Vagina (tissue), 2 donors: ENCODE data around the gene ACTA2.

Source experiments
- CTCF ChIP-seq, 3 experiments: fragments of 450-650 bp in 2 of 3; fragments of 200-600 bp in 1 of 3; sonication (generic) in 1 of 3; IDR thresholded peaks; one replicate each; pipeline ENCODE4 v1.5.1; 2017 to 2019; ENCODE audit warnings: antibody characterized with exemption in 3 of 3, mild to moderate bottlenecking in 2 of 3, moderate library complexity in 2 of 3
- POLR2A ChIP-seq, 2 donors: fragments of 450-650 bp; IDR thresholded peaks; one replicate each; pipeline ENCODE4 v1.6.1; 2017; ENCODE audit warnings: antibody characterized with exemption in 2 of 2, mild to moderate bottlenecking in 2 of 2, moderate library complexity in 2 of 2

- TF ChIP-seq CTCF (IDR thresholded peaks at IDR 0.05) = no peak
- no peak for TF ChIP-seq POLR2A (IDR thresholded peaks at IDR 0.05)
These were observed 29.1 kb downstream of the ACTA2 start for GRCh38 chr10:88923520-88923919.
